ENCODE data around the gene ATG3.
"Not testable (repeated sequence)": the region's sequence is repeated elsewhere in the genome, so short reads cannot be mapped to it uniquely, and the experiment has no call there.

ATG3 gene

DNA sequence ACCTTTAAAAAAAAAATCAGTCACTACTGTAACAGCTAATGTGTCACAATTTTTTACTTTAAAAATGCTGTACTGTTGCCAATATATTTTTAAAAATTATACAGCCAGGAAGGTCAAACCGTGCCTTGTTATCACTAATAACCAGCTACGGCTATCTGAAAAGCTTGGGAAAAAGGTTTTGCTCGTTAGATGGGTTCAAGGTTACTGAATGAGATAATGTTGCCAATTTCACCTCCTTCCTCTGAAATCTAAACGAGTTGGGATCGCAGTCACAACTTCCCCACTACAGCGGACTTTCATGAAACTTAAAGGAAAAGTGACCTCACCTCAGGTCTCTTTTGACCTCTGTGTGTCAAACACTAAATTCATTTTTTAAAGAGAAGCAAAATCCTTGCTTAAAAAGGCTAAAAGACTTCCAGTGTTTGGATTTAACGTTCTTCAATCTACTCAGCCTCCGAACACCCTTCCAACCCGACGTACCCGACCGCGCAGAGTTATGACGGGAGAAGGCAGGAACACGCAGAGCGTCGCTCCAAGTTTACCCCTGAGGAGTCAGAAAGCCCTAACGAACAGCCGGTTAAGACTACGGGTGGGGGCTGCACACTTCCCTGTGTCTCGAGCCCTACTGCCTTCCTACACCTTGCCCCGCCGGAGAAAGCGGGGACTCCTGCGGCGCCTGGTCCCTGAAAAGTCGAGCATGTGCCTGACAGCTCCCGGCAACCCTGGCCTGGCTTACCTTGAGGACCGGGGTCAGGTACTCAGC, 860 bp downstream of the ATG3 start:
- DNase-seq, result peak; percentile 84 to 89 (median 88)

DNA sequence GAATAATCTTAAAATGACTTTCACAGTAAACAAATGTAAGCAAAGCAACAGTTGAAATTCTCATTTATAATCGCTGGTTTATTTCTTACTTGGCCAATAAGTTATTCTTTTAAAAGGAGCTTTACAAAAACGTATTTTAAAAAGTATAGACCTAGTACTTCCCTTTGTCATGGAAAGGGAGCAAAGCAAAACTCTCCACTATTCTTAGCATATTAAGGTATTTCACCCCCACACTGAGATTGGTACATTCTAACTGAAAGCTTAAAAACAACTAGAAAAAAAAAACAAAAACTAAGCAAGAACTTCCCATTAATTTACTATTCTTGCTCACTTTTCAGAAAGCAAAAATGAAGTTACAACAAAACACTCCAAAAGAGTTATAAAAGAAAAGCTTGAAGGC, 1.5 kb downstream of the ATG3 start:
- DNase-seq, result peak in 1 of 3 donors; percentile 28

DNA sequence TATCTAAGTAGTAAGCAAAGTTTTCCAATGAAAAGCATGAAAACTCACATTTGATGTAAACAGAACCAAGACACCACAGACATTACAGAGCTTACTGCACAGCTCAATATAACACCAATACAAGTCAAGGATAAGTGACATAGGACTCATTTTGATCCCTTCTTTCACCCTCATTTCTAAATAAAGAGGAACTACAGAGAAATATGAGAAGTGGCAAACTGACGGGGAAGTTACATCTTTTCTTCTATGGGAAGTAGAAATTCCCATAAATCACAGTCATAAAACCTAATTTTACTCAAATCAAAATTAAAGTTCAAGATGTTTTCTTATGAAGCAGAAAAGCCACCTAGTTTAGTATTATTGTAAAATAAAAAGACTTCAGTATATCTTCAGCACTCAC, 3.8 kb downstream of the ATG3 start:
- peak; percentile 54 to 90 (median 81) for DNase-seq

DNA sequence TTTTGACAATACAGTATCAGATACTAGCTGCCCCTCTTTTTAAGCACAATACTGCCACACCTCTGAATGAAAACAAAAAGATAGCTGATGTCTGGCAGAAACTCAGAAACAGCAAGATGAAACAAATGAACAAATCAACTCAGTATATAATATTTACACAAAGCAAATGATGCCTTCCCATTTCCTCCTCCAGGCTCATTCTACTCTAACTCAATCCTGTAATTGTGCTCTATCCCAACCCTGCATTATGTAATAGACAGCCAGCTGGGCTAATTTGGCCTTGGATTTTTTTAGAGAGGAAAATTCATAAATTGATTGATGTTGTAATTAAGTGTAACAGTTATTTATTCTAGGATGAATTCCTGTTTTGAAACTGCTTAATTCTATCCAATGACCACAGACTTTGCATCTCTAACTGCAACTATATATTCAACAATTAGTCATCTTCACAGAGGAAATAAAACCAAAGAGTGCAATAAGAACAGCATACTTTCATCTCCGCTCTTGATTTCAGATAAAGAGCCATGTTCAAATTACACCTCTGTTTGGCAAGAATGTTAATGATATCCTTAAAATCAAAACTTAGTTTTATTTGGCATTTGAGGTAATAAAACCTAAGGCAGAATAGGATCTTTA, 6.1 kb downstream of the ATG3 start:
- DNase-seq, result peak; percentile 7 to 69 (median 64)

DNA sequence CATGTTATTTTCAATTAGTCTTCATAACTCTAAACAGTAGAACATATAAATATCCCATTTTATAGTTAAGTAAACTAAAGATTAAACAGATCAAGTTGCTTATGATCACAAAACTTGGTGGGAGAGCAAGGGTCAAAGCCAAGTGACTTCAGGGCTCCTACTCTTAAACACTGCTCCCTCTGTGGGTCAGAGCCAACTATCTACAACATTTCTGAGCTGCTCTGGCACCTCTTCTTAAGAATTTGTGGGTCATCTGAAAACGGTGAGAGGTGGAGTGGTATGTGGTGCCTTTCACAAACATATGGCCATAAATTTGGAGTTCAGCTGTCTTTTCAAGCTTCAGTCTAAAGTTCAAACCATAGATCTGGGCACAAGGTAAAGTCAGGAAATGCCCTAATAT, 10.9 kb downstream of the ATG3 start:
- no peak for DNase-seq

DNA sequence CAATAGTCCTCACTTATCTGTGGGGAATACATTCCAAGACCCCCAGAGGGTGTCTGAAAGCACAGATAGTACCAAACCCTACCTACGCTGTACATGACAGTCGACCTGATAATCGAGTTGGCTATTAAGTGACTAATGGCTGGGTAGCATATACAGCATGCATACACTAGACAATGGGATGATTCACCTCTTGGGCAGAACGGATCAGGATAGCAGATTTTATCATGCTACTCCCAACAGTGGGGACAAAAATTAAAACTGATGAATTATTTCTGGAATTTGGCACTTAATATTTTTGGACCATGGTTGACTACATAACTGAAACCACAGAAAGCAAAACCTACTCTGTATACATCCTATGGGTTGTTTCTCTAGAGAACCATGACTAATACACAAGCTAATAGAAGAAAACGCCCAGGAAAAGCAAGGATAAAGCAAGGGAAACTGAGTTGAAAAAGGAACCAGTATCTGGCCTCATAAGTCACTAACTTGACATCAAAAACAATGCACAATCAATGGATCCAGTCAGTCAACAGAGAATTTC, 15.5 kb downstream of the ATG3 start:
- no peak for DNase-seq

DNA sequence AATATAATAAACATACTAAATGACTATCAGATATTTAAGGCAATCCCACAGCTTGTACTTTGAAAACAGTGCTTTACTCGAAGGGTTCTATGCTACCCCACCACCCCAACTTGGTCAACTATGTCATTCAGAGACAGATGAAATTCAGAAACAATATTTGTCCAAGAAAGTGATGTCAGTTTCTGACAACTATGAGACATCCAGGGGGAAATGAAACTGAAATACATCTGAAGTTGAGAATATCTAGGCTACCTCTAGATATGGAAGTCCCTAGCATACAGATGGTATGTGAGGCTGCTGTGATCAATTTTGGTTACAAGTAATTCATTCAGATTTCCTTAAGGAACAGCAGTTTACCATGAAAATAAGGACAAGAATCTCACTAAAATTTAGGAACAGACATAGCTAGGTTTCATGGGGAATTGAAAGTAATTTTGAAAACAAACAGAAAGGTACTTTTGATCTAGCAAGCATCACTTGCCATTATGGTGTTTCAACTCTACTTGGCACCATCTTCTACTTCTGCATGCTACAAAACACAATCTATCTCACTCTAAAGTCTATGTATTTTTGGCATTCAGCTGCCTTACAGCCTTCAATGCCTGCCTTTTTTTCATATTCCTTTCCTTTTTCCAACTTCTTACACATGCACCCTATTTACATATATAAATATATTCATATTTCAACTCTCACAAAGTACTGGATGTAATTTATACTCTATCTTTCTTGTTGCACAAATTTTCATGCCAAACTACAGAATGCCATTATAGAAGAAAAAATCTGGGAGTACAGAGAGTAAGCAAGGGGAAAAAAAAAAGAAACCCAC, 21.7 kb downstream of the ATG3 start:
- DNase-seq, result peak; percentile 32 to 81 (median 50)

DNA sequence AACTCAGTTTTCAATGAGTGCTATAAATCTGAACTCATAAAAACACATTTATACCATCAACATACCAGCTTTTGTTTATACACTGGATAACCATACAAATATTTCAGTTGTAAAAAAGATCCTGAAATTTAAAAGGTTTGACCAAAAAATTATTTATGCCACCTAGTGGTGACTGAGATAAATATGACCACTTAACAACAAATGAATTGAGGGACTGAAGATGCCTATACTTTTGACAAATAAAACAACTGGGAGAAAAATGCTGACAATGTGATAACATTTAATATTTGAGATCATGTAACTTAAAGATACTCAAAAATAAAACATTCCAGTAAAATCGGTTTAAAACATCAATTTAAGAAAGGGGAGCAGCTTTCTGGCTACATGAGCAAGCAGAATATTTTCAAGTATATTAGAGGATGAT, 30.4 kb downstream of the ATG3 start:
- DNase-seq, result peak; percentile 28 to 71 (median 68)

DNA sequence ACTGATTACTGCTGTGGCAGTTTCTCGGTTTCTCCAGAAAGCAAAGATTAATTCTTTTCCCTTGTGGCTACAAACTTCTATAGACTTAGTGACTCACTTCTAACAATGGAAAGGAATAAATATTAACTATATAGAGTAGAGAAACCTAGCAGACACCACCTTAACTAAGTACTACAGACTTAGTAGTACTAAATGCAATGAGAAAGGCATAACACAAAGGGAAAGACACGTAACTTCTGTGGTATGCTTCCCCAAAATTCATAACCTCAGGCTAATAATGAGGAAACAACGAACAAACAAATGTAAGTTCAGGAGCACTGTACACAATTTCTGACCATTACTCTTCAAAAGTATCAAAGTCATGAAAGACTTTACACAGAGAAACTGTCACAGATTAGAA, 31.2 kb downstream of the ATG3 start:
- DNase-seq, result no peak

DNA sequence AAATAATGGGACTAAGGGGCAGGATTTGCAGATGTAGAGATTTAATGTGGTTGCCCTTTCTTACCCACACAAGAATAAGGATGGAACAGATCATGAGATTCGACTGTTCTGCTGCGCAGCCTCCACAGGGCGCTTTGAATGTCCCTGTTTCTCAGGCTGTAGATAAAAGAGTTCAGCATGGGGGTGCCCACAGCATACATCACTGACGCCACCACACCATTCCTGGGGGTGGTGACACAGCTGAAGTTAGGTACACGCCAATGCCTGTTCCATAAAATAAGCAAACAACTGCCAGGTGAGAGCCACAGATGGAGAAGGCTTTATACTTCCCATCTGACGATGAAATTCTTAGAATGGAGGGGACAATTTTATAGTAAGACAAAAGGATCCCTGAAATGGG, 37.6 kb downstream of the ATG3 start:
- DNase-seq, result not testable (repeated sequence)

DNA sequence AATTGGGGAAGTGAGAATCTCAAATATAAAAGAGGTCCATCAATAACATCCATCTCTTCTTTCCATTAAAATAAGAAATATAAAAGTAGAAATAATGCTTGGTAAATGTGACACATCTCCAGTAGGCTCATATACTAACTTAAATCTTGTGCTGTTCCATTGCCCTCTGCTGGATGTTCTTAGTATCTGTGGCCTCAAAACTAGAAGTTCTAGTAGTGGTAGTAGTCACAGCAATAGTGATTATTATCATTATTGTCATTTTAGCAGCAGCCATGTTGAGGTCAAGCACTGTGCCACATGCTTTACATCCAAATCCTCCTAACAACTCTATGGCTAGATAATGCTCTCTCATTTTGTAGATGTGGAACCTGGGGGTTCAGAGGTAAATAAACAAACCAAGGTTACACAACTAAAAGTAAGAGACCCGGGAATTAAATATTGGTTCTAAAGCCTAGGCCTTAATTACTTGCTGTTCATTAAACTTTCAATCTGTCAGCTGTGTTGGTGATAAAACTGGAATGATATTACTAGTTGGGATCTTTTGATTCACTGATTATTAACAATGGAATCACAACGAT, 42.2 kb downstream of the ATG3 start:
- peak; percentile 69 to 80 (median 76) for DNase-seq

DNA sequence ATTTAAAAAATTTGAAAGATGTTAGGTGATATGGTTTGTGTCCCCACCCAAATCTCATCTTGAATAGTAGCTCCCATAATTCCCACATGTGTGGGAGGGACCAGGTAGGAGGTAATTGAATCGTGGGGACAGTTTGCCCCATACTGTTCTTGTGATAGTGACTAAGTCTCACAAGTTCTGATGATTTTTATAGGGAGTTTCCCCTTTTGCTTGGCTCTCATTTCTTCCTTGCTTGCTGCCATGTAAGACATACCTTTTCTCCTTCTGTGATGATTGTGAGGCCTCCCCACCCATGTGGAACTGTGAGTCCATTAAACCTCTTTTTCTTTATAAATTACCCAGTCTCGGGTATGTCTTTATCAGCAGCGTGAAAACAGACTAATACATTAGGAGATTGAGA, 42.8 kb downstream of the ATG3 start:
- peak; percentile 31 to 59 (median 53) for DNase-seq

DNA sequence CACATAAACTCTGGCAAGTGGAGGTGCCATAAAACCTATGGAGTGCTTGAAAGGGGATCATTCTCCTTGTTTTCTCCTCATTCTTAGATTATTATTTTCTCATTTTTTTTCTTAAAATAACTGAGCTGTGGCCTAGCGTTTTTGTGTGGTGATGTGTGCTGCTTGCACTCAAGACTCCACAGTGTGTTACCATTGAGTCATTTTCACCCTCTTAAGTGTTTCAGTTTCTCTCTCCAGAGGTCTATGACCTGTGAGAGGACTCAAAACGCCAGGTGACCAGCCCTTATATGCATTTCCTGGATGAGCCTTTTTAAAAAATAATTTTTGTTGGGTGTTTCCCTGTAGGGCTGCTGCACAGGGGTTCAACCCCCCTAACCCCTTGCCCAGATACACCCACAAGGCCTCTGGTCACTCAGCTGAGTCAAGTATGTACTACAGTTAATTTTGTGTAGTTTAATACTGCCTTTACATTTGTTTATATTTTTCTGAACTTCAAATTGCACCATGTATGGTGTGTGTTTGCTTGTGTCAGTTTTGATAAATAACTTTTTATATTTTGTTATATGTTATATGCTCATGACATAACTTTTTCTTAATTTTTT, 47.1 kb downstream of the ATG3 start:
- no peak for DNase-seq

DNA sequence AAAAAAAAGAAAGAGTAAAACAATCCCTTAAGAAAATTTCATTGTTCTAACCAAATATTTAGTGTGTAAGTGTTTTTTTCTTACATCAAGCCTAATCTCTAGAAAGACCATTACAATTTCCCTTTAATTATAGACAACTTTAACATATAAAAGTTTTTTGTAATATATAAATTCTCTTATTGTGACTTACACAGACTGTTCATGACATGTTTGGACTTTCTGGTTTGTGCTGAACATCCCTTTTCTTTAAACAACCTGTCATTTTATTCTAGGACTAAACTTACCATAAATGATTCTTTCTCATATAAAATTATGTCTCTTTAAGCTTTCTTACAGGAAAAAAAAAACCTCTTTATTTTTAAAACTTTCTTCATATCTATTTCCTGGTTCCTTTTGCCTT, 49.4 kb downstream of the ATG3 start:
- DNase-seq, result no peak

DNA sequence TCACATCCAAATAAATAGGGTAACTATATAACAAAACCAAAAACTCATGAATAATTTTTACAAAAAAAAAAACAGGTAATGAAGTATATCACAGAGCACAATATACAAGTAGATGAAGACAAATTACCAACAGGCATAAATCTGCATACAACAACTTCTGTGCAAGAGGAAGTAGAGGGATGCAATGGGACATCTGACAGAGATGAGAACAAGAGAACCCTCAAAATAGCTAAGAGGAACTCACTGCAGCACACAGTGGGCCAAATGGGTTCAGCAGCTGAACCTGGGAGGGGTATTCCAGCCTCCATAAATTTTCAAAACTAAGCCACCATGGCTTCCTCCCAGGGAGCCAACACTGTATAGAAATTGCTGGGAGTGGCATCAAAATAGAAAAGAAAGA, 52.9 kb downstream of the ATG3 start:
- peak in 2 of 3 donors; percentile 8 to 19 for DNase-seq

DNA sequence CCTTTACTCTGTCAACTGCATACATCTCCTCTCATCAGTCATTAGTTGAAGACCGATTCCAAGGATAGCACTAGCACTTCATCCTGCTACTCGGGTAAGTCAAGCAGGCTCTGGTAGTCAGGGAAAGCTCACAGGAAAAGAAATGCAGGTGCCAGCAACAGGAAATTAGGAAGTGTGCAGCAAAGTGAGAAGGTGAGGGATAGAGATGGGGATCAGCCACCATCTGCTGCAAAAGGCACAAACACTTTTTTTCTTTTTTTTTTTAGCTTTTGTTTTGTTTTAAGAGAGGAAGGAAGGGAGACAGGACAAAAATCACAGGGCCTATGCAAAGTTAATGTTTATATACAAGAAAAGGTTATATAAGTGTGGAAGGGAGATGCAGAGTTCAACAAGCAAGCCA, 53.5 kb downstream of the ATG3 start:
- no peak for DNase-seq

DNA sequence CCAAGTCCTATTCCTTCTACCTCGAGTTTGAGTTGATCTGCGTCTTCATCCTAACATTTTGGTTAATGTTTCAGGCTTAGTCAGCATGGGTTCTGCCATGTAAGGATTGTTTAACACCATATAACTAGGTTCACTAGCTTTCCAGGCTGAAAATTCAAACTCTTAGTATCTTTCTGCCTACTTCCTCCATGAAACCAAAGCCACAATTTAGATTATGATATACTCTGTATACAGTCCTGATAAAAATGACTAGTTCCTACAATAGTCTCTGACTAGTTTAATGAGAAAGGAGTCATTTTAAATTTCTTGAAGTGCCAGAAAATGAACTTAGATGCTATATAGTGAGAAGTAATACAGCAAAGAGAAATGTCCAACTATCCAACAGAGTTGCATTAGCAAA, 55.9 kb downstream of the ATG3 start:
- no peak for DNase-seq

DNA sequence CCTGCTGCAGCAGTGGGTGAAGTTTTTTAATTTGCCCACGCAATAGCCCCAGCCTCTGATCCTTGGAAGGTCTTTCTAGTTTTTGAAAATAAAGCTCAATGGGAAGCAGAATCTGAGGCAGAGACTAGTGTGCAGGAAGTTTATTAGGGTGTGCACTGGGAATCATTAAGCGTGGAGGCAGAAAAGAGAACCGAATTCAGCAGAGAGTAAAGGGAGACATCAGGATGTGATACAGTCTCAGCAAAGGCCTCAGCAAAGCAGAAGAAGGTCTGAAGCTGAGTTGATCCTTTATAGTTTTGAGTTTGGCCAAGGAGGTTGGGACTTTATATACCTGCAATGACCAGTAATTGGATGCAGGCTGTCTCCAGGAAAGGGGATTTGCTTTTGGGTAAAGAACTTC, 57.6 kb downstream of the ATG3 start:
- no peak for DNase-seq

DNA sequence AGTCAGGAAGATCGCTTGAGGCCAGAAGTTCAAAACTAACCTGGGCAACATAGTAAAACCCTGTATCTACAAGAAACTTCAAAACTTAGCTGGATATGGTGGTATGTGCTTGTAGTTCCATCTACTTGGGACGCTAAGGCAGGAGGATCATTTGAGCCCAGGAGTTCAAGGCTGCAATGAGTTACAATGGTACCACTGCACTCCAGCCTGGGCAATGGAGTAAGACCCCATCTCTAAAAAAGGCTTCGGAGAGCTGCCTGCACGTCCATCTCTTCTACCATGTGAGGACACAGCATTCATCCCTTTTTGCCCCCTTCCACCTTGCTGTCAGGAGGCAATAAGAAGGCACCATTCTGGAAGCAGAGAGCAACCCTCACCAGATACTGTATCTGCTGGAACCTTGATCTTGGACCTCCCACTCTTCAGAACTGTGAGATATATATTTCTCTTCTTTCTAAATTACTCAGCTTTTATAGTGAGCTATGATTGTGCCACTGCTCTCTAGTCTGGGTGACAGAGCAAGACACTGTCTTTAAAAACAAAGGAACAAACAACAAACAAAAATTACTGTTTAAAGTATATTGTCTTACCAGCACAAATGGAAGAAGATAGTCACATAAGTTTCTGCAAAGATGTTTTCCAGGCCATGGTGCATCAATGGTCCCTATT, 58.3 kb downstream of the ATG3 start:
- DNase-seq, result no peak

DNA sequence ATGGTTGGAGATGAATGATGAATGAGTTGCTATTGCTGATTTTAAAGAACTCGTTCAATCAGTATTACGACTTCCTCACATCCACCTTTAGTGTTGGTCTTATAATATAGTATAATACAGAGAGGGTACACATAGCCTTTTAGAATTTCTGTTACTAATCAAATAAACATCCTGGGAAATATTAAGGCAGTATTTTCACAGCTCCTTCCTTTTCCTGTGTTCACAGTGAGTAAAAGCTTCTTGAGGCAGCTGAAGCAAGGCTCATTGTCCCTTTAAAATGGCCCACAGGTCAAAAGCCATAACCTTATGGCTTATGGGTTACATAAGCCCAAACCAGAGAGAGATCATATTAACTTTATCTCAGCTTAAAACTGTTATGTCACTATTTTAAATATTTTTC, 61.1 kb downstream of the ATG3 start:
- DNase-seq, result no peak

DNA sequence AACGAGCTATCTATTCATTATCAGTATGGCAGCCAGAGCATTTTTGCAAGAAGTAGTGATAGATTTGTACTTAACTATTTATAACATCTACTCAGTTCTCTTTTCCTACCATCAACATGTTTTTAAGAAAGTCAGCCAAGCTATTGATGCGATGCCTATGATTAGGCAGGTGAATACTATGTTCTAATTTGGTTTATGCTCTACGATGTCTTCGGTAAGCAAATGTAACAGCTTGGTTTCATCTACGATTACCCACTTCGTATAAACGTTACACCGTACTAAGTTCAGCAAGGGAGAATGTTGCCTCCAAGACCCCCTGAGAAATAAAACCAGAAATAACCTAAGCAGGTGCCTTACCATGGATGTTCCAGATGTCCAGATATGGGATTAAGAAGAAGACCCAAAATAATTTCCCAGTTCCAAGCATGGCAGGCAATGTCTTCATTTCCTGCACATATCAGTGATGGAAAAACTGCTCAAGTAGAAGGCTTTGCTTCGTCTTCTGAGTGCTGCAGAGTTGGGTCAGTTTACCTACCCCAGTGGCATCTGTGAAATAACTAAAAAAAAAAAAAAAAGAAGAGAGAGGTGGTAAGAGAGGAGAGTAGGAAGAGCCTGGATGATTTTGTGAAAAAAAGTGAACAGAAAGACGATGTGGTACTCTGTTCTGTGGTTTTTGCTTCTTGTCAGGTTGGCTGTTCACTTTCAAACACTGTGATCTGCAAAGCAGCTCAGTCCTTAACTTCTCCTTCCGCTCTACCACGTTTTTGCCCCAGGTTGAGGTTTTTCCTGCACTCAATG, 62.6 kb downstream of the ATG3 start, which contains the start of gene BTLA:
BTLA (minus strand) TSS at position 559 of the 798 bp plus-strand sequence; CDS start at position 445, 114 bp downstream.
- no peak for DNase-seq

All from suppressor macrophage treated with lipopolysaccharide for 1 hour (primary cell).